ENCODE measurements around the gene KIF16B.

KIF16B gene

GRCh38 chr20:16222859-16223411 lies 350.3 kb downstream of the KIF16B start:
- Histone ChIP-seq H3K27me3 (ENCODE audit: low read depth, low read length) (no peaks in the 10 kb centered on the region), H3K4me1 (ENCODE audit: low read length) (no peaks in the 10 kb centered on the region), H3K4me3 (ENCODE audit: low read length) (no peak overlapping the region), H3K4me2 (ENCODE audit: low read length) (no peak overlapping the region), H3K36me3 (replicated peaks; ENCODE audit: low read depth, low read length) (no peaks in the 10 kb centered on the region), H2AFZ (ENCODE audit: low read depth, low read length) (no peak overlapping the region), H4K20me1 (ENCODE audit: insufficient read depth, low read length) (no peaks in the 10 kb centered on the region), H3K27ac (ENCODE audit: low read length) (no peak overlapping the region), H3K79me2 (ENCODE audit: low read length) (no peaks in the 10 kb centered on the region), H3K9me3 (ENCODE audit: insufficient read depth, low read length) (no peaks in the 10 kb centered on the region), H3K9ac (ENCODE audit: low read length) (no peak overlapping the region)
- TF ChIP-seq EZH2phosphoT487 (IDR thresholded peaks at IDR 0.05; ENCODE audit: low read depth) (no peak), CTCF (IDR thresholded peaks at IDR 0.05; ENCODE audit: low read depth, low read length) (no peak)
